Neutrophil (primary cell): ENCODE measurements around the gene MPV17L.
"Not testable (repeated sequence)": the region's sequence is repeated elsewhere in the genome, so short reads cannot be mapped to it uniquely, and the experiment has no call there.

Experiments
- H3K27ac ChIP-seq: fragments of 200-600 bp; sonication (generic); 2 replicates; pipeline ENCODE4 v1.5.1; 2016; ENCODE audit warnings: mild to moderate bottlenecking, moderate library complexity
- H3K27me3 ChIP-seq: fragments of 200-600 bp; sonication (generic); 2 replicates; pipeline ENCODE4 v1.6.0; 2016; ENCODE audit warnings: mild to moderate bottlenecking
- H3K36me3 ChIP-seq: fragments of 200-600 bp; sonication (generic); 2 replicates; pipeline ENCODE4 v1.5.1; 2017
- H3K4me1 ChIP-seq, 2 experiments: fragments of 200-600 bp in 1 of 2; sonication (generic) in 1 of 2; 1 replicate in 1 of 2; 2 replicates in 1 of 2; pipeline versions ENCODE4 v1.5.1 to v1.6.1; 2013 to 2016; ENCODE audit warnings: low read depth in 1 of 2, low read length in 1 of 2, mild to moderate bottlenecking in 1 of 2, moderate library complexity in 1 of 2; ENCODE audit not compliant: control insufficient read depth in 1 of 2, insufficient read depth in 1 of 2
- H3K4me3 ChIP-seq, 2 experiments: fragments of 200-600 bp in 1 of 2; sonication (generic) in 1 of 2; 1 replicate in 1 of 2; 2 replicates in 1 of 2; pipeline ENCODE4 v1.5.1; 2013 to 2016; ENCODE audit warnings: low read depth in 1 of 2, low read length in 1 of 2, mild to moderate bottlenecking in 1 of 2, moderate library complexity in 1 of 2
- H3K9me3 ChIP-seq: fragments of 200-600 bp; sonication (generic); 2 replicates; pipeline ENCODE4 v1.5.1; 2016
- TF ChIP-seq, protein P1 (sequence below): fragments of 200-600 bp; sonication (generic); IDR thresholded peaks from 2 replicates; pipeline ENCODE4 v1.5.1; 2016; ENCODE audit warnings: antibody characterized with exemption

The MPV17L gene

DNA sequence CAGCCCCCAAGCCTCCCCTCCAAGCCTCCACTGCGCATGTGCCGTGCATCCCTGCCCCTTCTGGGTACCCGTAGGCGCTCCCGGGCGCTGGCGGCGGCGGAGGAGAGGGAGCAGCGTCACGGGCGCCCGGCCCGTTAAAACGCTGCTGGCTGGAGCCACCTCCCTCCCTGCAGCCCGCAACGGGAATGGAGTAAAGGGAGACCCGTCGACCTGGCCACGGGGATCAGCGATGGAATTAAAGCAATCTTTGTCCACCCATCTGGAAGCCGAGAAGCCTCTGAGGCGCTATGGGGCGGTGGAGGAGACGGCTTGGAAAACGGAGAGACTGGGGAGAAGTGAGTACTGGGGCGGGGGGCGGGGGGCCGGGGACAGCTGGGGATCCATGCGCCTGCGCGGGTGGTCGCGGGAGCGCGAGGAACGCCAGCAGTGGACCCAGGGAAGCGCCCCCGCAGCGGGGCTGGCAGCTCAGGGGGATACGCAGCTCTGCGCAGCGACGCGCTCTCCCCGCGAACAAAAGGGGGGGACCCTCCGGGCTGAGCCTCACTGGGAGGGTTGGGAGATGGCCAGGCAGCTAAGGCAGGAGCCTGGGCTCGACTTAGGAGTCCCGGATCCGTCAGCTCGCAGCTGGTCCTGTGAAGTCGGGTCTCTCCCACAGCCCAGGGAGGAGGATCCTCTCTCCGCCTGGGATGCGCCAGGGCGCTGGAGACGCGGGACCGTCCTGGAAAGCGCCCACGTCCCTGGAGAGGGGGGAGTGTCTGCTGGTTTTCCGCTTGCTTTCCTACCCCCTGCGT, 39.1 kb downstream of the MPV17L start, which contains the start of gene BMERB1:
Gene BMERB1 (plus strand): TSS at position 164 of the 791 bp plus-strand sequence. CDS start 66 bp downstream, at position 230.
- H3K27ac ChIP-seq: no peak within 1 kb of the TSS
- H3K27me3 ChIP-seq: peaks cover 56% of the 10 kb centered on the region
- H3K4me1 ChIP-seq: no peaks in the 10 kb centered on the region
- no peak within 1 kb of the TSS for H3K4me3 ChIP-seq
- no peaks in the 10 kb centered on the region for H3K36me3 ChIP-seq
- TF ChIP-seq, protein P1, sequence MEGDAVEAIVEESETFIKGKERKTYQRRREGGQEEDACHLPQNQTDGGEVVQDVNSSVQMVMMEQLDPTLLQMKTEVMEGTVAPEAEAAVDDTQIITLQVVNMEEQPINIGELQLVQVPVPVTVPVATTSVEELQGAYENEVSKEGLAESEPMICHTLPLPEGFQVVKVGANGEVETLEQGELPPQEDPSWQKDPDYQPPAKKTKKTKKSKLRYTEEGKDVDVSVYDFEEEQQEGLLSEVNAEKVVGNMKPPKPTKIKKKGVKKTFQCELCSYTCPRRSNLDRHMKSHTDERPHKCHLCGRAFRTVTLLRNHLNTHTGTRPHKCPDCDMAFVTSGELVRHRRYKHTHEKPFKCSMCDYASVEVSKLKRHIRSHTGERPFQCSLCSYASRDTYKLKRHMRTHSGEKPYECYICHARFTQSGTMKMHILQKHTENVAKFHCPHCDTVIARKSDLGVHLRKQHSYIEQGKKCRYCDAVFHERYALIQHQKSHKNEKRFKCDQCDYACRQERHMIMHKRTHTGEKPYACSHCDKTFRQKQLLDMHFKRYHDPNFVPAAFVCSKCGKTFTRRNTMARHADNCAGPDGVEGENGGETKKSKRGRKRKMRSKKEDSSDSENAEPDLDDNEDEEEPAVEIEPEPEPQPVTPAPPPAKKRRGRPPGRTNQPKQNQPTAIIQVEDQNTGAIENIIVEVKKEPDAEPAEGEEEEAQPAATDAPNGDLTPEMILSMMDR: no peak
- no peaks in the 10 kb centered on the region for H3K9me3 ChIP-seq

DNA sequence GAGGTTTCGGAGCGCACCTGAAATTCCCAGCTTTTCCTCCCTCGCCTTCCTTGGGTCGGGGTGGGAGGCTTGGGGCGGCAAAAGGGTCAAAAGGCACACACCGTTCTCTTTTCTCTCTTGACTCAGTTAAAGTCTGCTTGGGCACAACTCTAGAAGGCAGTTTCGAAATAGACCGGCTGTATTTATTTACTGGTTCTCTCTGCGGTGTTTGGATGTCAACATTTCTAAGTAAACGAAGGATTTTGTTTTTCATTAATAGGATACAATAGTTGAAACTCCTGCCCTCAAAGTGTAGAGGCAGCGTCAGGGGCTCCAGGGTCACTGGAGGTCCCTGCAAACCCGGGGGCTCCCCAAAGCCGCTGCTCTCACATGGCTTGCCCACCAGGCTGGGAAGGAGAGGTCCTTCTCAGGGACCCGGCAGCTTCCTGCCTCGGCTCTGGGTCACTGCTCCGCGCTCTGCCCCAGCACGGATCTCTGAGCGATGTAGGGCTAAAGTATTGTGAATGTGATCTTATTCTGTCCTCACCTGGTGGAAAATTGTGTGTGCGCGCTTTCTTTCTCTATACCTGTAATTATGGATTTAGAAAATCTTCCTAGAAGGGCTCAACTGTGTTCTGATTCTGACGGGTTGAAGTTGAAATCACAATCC, 39.8 kb downstream of the MPV17L start:
- no peaks in the 10 kb centered on the region for H3K4me1 ChIP-seq
- no peak overlapping the region for H3K27ac ChIP-seq
- no peaks in the 10 kb centered on the region for H3K9me3 ChIP-seq
- no peaks in the 10 kb centered on the region for H3K36me3 ChIP-seq
- TF ChIP-seq, protein P1: no peak
- no peak overlapping the region for H3K4me3 ChIP-seq
- peaks cover 56% of the 10 kb centered on the region for H3K27me3 ChIP-seq

DNA sequence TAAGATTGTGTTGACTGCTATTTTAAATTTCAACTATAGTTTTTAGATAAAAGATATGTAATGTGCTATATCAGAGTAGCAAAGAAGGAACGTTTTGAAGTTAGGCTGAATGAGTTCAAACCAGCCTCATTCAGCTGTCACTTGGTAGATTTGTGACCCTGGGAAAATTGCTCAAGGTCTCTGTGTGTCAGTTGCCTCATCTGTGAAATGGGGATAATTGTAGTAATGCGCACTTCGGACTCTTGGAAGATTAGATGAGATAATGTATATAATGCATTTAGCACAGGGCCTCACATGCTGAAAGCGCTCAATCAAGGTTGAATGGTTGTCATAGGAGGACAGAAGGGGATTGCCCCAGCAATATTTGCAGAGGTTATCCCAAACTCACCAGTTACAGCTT, 43.5 kb downstream of the MPV17L start:
- no peaks in the 10 kb centered on the region for H3K9me3 ChIP-seq
- no peak overlapping the region for H3K4me3 ChIP-seq
- TF ChIP-seq, protein P1: no peak
- no peaks in the 10 kb centered on the region for H3K4me1 ChIP-seq
- H3K27me3 ChIP-seq: peaks cover 37% of the 10 kb centered on the region
- no peak overlapping the region for H3K27ac ChIP-seq
- H3K36me3 ChIP-seq: no peaks in the 10 kb centered on the region

DNA sequence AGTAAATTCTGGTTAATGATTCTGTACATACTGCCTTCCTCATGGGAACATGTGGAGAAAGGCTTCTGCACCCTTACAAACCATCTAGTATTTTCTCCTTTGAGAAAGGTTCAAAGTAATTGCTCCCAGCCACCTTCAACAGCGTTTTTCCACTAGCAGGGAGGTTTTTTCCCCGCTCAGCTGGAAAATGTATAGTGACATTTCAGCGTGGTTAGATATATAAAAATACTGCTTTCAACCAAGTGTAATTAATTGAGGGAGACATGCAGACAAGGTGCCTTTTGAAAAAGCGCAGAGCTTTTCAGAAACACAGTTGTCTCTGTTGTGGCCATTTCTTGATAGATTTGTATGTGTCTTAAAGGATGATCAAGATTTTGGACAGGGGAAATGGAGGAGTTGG, 44.0 kb downstream of the MPV17L start:
- H3K4me3 ChIP-seq: no peak overlapping the region
- no peaks in the 10 kb centered on the region for H3K36me3 ChIP-seq
- no peak overlapping the region for H3K27ac ChIP-seq
- TF ChIP-seq, protein P1: no peak
- H3K4me1 ChIP-seq: no peaks in the 10 kb centered on the region
- peaks cover 33% of the 10 kb centered on the region for H3K27me3 ChIP-seq
- H3K9me3 ChIP-seq: no peaks in the 10 kb centered on the region

DNA sequence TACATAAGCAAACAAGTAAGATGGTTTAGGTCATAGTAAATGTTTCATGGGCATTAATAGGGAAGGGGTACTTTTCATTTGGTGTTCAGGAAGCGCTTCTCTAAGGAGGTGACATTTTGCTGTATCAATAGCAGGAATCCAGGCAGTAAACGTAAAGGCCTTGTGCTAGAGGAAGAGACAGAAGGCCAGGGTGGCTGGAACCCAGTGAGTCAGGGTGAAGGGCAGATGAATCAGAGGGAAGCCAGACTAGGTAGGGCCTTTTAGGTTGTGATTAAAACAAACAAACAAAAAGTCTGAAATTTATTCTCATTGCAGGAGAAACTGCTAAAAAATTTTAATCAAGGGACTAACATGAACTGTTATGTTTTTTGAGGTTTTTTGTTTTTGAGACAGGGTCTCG, 45.3 kb downstream of the MPV17L start:
- Histone ChIP-seq H3K4me3 (no peak overlapping the region), H3K4me1 (no peaks in the 10 kb centered on the region), H3K36me3 (no peaks in the 10 kb centered on the region), H3K27ac (no peak overlapping the region), H3K27me3 (peaks cover 19% of the 10 kb centered on the region), H3K9me3 (no peaks in the 10 kb centered on the region)
- TF ChIP-seq, protein P1: no peak

DNA sequence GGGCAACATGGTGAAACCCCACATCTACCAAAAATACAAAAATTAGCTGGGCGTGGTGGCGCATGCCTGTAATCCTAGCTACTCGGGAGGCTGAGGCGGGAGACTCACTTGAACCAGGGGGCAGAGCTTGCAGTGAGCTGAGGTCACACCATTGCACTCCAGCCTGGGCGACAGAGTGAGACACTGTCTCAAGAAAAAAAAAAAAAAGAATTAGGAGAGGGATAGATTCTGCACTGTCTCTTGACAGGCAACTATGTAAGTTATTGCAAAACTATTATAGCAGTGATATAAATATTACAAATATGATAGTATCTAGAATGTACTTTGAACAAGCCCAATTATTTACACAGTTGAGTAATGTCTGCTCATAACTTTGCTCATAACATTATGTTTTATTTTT, 46.6 kb downstream of the MPV17L start:
- not testable (repeated sequence) for H3K4me3 ChIP-seq, H3K36me3 ChIP-seq, H3K4me1 ChIP-seq, H3K27me3 ChIP-seq, H3K9me3 ChIP-seq, H3K27ac ChIP-seq
